Tibial artery (tissue), 4 donors: ENCODE results near the gene SQSTM1.

ENCODE experiments used
- DNase-seq, 2 donors: peaks; one replicate each; pipeline ENCODE4 v3.0.0-alpha.2; 2019
- H3K27ac ChIP-seq, 2 donors: fragments of 200-600 bp; sonication (generic) in 1 of 2; 1 replicate in 1 of 2; 2 replicates in 1 of 2; pipeline ENCODE4 v1.5.1; 2018 to 2019; ENCODE audit warnings: mild to moderate bottlenecking in 1 of 2
- H3K27me3 ChIP-seq, 2 donors: fragments of 200-600 bp; sonication (generic) in 1 of 2; one replicate each; pipeline versions ENCODE4 v1.5.1 to v1.6.0; 2016 to 2019
- H3K36me3 ChIP-seq, 3 donors: fragments of 200-600 bp; sonication (generic) in 2 of 3; one replicate each; pipeline ENCODE4 v1.5.1; 2016 to 2019; ENCODE audit warnings: mild to moderate bottlenecking in 2 of 3
- H3K4me1 ChIP-seq, 4 donors: fragments of 200-600 bp; sonication (generic) in 2 of 4; 1 replicate in 3 of 4; 2 replicates in 1 of 4; pipeline ENCODE4 v1.5.1; 2016 to 2019
- H3K4me3 ChIP-seq, 2 donors: fragments of 200-600 bp; sonication (generic) in 1 of 2; 1 replicate in 1 of 2; 2 replicates in 1 of 2; pipeline ENCODE4 v1.5.1; 2018 to 2019; ENCODE audit warnings: mild to moderate bottlenecking in 2 of 2
- H3K9me3 ChIP-seq, 3 donors: fragments of 200-600 bp; sonication (generic) in 1 of 3; one replicate each; pipeline ENCODE4 v1.5.1; 2016 to 2019
- intact Hi-C: fragments of 100-400 bp; cut with DNase I; formaldehyde crosslinking; loops from one replicate; pipeline ENCODE4 v1.15.0; 2023; ENCODE audit warnings: low total_unique reads
- TF ChIP-seq, protein P1 (sequence below), 2 experiments: fragments of 200-600 bp in 1 of 2; fragments of 450-650 bp in 1 of 2; IDR thresholded peaks; one replicate each; pipeline ENCODE4 v1.5.1; 2017 to 2019; ENCODE audit warnings: antibody characterized with exemption in 2 of 2, mild to moderate bottlenecking in 1 of 2, moderate library complexity in 1 of 2

Gene SQSTM1

DNA sequence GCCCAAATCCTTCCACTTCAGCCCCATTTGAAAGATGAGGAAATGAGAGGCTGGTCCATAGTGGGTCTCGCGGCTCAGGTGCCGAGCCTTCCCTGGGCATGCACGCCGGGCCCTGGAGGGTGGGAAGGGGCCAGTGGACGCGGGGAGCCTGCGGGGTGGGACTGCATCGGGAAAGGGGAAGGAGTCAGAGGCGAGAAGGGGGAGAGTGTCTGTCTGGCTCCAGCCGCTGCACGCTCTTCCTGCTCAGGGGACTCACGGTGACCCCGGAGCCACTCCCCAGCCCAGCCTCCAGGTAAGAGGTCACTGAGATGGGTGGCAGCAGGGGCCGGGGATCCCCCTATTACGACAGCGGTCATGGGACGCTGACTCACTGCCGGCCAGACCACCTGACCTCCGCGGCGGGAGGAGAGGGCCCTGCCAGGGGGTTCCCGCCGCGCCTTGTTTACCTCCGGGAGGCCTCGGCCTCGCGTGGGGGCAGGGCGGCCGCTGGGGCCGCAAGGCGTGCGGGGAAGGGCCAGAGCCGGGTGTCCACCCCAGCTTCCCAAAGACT, 1.9 kb upstream of the SQSTM1 start:
- Histone ChIP-seq H3K27me3 (no peaks in the 10 kb centered on the region), H3K4me1 (peaks cover 14 to 63% (median 53%) of the 10 kb centered on the region in 4 donors), H3K9me3 (no peaks in the 10 kb centered on the region), H3K27ac (peak overlapping the region; percentile 100), H3K4me3 (peak overlapping the region; percentile 99 to 100), H3K36me3 (peaks cover 16 to 19% (median 18%) of the 10 kb centered on the region in 3 donors)
- intact Hi-C loops: loop anchor here (5.0 kb wide), 2 partner anchors 197 to 473 kb away; partner anchors contain the start of genes HNRNPH1 and MAPK9
- TF ChIP-seq, protein P1, sequence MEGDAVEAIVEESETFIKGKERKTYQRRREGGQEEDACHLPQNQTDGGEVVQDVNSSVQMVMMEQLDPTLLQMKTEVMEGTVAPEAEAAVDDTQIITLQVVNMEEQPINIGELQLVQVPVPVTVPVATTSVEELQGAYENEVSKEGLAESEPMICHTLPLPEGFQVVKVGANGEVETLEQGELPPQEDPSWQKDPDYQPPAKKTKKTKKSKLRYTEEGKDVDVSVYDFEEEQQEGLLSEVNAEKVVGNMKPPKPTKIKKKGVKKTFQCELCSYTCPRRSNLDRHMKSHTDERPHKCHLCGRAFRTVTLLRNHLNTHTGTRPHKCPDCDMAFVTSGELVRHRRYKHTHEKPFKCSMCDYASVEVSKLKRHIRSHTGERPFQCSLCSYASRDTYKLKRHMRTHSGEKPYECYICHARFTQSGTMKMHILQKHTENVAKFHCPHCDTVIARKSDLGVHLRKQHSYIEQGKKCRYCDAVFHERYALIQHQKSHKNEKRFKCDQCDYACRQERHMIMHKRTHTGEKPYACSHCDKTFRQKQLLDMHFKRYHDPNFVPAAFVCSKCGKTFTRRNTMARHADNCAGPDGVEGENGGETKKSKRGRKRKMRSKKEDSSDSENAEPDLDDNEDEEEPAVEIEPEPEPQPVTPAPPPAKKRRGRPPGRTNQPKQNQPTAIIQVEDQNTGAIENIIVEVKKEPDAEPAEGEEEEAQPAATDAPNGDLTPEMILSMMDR (IDR thresholded peaks at IDR 0.05): no peak
- peak; percentile 95 to 98 for DNase-seq

DNA sequence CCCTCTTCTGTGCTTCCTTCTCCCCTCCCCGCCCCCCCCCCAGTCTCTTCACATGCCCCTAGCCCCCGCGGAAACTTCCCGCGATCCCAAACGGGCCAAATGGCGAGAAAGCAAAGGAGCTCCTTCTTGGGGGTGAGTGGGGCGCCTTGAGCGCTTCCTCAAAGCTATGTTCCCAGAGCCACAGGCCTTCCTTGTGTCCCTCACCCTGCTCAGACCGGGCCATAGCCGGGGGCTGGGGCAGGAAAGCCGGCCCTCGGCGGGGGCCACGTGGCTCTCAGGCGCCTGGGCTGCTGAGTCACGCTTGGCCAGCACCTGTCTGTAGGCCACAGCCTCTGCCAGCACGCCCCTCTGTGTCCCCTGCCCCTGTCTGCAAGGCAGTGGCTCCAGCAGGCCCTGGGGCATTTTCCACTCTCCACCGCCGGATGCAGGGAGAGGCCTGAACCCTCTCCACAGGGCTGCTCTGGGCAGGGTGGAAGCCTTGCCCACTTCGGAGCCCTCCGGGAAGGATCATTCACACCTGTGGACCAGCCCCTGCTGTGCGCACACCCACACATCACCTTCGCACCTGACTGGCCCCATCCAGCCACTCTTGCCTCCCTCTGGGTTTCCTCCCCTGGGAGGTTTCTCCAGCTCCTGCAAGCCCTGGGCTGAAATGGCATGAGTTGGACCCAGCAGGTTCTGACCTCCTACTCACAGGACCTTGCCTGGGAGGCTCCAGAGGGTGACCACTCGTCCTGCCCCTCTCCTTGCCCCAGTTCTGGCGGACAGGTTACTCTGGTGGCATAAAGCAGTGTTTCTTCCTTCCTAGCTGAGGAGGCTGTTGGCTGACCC, 1.2 kb upstream of the SQSTM1 start:
- no peaks in the 10 kb centered on the region for H3K9me3 ChIP-seq
- no peaks in the 10 kb centered on the region for H3K27me3 ChIP-seq
- peak; percentile 76 to 89 for DNase-seq
- H3K27ac ChIP-seq: peak overlapping the region; percentile 100
- H3K36me3 ChIP-seq: peaks cover 23 to 26% (median 24%) of the 10 kb centered on the region in 3 donors
- peaks cover 14 to 70% (median 60%) of the 10 kb centered on the region in 4 donors for H3K4me1 ChIP-seq
- intact Hi-C loops: loop anchor here (5.0 kb wide), 3 partner anchors 38 to 473 kb away; partner anchors contain the start of genes HNRNPH1, MAPK9 and MRNIP
- peak overlapping the region; percentile 99 to 100 for H3K4me3 ChIP-seq
- TF ChIP-seq, protein P1 (IDR thresholded peaks at IDR 0.05): no peak

DNA sequence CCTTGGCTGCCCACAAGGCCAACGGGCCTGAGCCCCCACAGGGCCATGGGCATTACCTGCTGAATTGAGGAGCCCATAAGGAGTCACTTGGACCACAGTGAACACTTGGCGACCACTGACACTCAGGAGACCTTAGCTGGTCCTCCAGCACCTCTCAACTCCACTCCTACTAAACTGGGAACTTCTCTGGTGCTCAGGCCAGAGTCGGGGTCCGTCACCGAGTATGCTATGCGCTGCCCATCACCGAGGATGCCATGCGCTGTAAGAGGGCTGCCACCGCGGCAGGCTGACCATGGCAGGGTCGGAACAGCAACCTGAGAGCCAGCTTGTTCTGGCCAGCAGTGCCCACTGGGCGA, 600 bp upstream of the SQSTM1 start:
- H3K27ac ChIP-seq: peak overlapping the region; percentile 100
- no peak for DNase-seq
- peak overlapping the region; percentile 99 to 100 for H3K4me3 ChIP-seq
- peaks cover 14 to 76% (median 66%) of the 10 kb centered on the region in 4 donors for H3K4me1 ChIP-seq
- peaks cover 29 to 32% (median 30%) of the 10 kb centered on the region in 3 donors for H3K36me3 ChIP-seq
- intact Hi-C loops: loop anchor here (5.0 kb wide), 1 partner anchor 37 kb away; the partner anchor contains the start of gene MRNIP
- H3K9me3 ChIP-seq: no peaks in the 10 kb centered on the region
- TF ChIP-seq, protein P1 (IDR thresholded peaks at IDR 0.05): no peak
- H3K27me3 ChIP-seq: no peaks in the 10 kb centered on the region

DNA sequence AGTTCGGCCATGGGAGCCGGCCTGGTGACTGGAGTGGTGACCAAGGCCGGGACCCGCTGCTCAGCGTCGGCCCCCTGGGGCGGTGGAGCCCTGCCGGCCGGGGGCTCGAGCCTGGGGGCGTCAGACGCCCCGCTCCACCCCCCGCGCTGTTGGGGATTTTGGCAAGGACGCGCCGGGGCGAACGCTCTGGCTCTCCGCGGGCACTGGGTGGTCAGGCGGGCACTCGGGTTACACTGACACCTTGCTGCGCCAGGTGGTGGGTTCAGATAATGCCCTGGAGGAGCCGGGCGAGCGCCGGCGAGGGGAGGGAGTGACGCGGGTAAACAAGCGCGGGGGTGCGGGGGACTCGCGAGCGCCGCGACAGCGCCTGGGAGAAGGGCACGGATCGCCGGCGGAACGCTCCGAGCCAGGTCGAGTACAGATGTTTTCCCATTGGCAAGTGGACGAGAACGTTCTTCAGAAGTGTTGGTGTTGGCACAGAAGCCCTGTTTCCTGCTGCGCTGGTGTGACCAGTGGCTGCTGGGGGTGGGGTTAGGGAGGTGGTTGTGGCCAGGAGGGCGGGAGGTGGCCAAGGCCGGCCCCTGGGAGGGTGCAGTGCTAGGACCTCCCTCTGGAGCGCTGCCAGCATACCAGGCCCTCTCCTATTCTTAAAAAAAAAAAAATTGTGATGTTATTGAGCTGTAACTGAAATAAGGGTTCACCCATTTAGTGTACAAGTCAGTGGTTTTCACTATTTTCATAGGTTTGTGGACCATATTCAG, 773 bp downstream of the SQSTM1 start:
- peak overlapping the region; percentile 100 for H3K27ac ChIP-seq
- intact Hi-C loops: loop anchor here (5.0 kb wide), 1 partner anchor 36 kb away; the partner anchor contains the start of gene MRNIP
- peaks cover 13 to 85% (median 73%) of the 10 kb centered on the region in 4 donors for H3K4me1 ChIP-seq
- H3K4me3 ChIP-seq: peak overlapping the region; percentile 99 to 100
- H3K9me3 ChIP-seq: no peaks in the 10 kb centered on the region
- TF ChIP-seq, protein P1 (IDR thresholded peaks at IDR 0.05): no peak
- peaks cover 42 to 46% (median 44%) of the 10 kb centered on the region in 3 donors for H3K36me3 ChIP-seq
- DNase-seq: peak; percentile 98 to 99
- H3K27me3 ChIP-seq: no peaks in the 10 kb centered on the region

DNA sequence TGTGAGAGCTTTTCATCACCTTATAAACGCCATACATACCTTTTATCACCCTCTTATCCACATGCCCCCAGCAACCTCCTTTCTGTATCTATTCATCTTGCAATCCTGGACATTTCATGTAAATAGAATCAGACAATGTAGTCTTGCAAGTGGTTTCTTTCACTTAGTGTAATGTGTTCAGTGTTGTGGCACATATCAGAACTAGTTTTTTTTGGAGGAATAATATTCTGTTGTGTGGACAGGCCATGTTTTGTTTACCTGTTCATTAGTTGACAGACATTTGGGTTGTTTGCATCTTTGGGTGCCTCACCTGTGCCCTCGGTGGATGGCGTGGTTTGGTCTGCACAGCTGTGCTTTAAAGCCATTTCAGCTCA, 1.3 kb downstream of the SQSTM1 start:
- H3K36me3 ChIP-seq: peaks cover 48 to 51% (median 50%) of the 10 kb centered on the region in 3 donors
- H3K4me3 ChIP-seq: peak overlapping the region; percentile 99 to 100
- DNase-seq: no peak
- H3K9me3 ChIP-seq: no peaks in the 10 kb centered on the region
- no peaks in the 10 kb centered on the region for H3K27me3 ChIP-seq
- peaks cover 7 to 85% (median 70%) of the 10 kb centered on the region in 4 donors for H3K4me1 ChIP-seq
- intact Hi-C loops: loop anchor here (5.0 kb wide), 1 partner anchor 35 kb away; the partner anchor contains the start of gene MRNIP
- H3K27ac ChIP-seq: peak overlapping the region; percentile 100
- TF ChIP-seq, protein P1 (IDR thresholded peaks at IDR 0.05): no peak
